IPS DF 4.7 (cell line): ENCODE results near the gene HOTAIR.

Source experiments
- DNase-seq: peaks from one replicate; pipeline ENCODE4 v3.0.0-alpha.2; 2013; ENCODE audit warnings: low spot score; ENCODE audit errors: extremely low read depth

The HOTAIR gene

DNA sequence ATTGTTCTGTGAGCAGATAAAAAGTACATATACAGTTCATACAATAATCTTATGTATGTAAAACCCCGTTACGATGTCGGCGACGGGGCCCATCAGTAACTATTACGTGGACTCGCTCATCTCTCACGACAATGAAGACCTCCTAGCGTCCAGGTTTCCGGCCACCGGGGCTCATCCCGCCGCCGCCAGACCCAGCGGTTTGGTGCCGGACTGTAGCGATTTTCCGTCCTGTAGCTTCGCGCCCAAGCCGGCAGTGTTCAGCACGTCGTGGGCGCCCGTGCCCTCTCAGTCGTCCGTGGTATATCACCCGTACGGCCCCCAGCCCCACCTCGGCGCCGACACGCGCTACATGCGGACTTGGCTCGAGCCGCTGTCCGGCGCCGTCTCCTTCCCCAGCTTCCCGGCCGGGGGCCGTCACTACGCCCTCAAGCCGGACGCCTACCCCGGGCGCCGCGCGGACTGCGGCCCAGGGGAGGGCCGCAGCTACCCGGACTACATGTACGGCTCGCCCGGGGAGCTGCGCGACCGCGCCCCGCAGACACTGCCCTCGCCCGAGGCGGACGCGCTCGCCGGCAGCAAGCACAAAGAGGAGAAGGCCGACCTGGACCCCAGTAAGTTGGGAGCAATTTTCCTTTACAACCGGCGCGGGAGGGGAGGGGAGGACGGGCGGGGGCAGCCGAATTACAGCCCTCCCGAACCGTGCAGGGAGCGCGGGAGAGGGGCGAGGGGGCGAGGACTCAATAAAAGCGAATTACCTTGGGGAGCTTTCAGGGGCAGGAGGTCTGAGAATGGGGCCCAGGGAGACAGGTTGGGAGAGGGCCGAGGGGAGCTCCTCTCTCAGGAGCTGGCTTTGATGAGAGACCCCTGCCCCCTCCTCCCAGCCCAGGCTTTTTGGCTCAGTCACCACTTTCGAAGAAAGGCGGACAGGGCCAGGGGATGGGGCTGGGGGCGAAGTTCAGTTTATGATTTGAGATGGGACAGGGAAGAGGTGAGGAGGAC is 25.7 kb upstream of the HOTAIR start, which contains the start of gene HOXC9:
HOXC9 (plus strand) TSS at position 46 of the 999 bp plus-strand sequence; CDS start at position 74, 28 bp downstream.
- no peak for DNase-seq

DNA sequence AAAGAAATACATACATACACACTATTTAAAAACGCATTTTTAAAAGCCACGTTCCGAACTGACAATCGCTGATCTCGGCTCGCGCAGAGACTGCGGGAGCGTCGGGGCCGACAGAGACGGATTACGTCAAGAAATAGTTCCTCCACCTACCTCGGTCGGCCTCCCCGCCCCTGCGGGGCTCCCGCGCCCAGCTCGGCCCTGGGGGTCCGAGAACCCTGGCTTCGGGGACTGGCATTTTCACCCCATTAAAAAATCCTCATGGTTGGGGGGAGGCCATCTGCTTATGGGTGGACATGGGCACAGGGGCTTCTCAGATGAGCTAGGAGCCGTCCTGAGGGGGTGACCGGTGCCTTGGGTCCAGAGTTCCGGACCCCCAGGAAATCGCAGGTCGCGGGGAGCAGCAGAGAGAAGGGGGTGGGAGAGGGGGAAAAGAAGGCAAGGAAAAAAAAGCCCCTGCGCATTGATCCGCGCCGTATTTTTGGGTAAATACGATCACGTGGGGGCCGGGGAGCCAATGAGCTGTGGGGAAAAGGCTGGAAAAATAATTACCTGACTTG is 24.9 kb upstream of the HOTAIR start:
- DNase-seq = no peak

DNA sequence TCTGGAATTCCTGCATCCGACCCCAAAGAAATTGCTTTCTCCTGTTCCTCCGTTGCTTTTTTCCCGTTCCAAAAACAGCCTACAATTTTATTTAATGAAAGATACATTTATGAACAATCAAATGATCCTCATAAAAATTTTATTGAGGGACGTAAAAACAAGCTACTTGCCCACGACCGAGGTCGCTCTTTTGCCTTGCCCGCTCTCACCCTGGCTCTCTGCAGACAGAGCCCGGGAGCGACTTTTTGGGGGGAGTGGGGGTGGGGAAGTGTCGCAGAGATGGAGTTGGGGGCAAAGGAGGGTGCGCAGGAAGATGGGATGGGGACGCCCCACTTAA is 24.1 kb upstream of the HOTAIR start:
- DNase-seq = no peak

DNA sequence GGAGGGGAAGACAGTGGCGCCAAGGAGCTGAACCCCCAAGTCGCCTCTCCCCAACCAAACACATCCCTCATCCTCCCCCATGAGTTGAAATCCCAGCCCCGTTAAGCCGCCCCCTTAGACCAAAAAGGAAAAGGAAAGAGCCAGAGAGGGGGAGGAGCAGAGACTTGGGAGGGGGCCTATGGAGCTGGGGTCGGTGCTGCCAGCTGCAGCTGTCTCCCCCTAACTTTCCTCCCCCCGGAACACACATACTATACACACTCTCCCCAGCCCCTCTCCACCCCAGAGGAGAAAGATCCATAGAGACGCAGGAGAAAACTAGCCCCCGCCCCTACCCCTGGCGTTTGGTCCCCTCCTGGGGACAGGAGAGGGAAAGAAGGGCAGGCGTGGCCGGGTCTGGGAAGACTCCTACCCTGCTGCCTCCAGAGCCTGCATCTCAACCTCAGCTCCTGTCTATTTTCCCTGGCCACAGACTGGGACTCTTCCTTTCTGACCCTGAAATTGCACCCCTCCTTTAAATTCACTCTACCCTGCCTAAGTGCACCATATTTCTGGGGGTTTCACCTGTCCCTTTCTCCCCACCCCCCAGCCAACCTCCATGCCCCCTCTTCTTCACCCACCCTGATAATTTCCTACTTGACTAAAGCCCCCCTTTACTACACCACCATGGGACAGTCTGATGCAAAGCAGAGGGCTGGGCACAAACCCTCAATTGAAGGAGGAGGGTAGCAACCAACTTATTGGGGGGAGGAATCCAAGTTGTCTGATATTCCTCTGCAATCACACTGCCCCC is 23.6 kb upstream of the HOTAIR start:
- no peak for DNase-seq

DNA sequence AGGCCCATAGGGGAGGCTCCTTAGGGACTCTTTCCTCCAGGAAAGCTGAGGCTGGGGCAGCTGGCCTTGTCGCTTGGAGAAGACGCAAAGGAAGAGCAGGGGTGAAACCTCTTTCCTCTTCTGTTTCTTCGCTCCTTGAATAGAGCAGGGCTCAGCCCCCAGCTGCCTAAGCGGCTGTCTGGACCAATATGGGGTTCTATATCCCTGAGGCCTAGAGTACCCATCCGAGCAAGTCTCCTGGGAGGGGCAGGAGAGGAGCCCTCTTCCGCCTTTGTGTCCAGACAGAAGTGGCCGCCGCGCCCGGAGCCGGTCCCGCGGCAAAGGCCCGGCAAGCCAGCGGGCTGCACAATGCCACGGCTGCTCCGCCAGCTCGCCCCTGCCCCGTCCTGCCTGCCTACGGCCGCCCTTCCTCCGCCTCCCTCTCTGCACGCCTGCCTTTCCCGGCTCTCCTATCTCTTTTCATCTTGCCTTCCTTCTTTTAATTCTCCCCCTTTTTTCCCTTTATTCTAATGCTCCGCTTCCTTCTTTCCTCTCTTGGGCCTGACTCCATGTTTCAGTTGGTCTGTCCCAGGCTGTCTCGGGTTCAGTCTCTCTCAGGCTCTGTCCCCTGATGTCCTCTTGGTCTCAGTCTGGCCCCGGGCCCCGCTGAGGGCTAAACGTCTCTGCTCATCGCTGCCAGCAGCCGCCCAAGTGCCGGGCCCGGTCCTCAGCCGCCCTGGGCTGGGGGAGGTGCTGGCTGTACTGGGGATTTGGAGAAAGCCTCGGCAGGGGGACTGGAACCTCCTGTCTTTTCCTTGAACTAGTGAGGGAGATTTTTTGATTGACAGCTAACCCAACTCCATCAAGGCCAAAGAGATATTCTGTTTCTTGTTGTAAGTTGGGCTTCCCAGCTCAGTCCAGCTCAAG is 22.7 kb upstream of the HOTAIR start:
- DNase-seq = no peak

DNA sequence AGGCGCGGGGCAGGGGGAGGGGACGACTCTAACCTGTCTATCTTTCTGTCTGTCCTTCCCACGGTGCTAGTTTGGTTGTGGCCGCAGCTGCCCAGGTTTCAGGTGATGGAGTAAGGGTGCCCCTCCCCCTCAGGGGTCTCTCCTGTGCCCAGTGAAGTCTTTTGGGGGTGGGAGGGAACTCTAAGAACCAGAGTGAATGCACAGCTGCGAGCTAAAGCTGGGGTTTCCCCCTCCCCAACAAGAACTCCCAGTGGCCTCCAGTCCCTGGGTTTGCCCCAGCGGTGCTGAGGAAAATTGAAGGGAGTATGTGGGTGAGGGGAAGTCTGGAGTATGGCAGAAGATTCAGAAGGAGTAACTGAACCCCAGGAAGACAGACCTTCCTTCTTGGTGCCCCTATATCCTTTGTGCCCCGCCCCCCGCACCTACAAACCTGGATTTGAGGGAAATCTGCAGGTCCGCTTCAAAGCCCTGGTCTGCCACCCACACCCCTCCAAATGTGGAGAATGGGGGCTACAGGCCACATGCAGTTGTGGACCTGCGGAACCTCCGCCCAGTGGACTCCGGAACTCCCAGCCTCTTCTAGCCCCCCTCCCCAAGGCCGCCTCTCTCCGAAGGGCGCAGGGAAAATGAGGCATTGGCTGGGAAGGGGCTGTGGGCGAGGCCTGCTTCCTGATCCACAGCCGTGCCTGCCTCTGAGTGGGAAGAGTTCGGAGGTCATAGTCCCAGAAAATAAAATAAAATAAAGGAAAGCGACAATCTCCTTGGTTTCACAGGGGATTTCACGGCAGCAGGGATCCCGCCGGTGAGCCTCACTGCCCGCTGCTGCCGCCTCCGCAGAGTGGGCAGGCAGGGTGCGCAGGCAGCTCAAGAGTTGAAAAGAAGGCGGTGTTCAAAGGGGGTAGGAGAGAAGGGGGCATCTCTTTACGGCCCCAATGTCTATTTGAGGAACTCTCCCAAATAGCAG is 21.8 kb upstream of the HOTAIR start:
- DNase-seq = no peak

DNA sequence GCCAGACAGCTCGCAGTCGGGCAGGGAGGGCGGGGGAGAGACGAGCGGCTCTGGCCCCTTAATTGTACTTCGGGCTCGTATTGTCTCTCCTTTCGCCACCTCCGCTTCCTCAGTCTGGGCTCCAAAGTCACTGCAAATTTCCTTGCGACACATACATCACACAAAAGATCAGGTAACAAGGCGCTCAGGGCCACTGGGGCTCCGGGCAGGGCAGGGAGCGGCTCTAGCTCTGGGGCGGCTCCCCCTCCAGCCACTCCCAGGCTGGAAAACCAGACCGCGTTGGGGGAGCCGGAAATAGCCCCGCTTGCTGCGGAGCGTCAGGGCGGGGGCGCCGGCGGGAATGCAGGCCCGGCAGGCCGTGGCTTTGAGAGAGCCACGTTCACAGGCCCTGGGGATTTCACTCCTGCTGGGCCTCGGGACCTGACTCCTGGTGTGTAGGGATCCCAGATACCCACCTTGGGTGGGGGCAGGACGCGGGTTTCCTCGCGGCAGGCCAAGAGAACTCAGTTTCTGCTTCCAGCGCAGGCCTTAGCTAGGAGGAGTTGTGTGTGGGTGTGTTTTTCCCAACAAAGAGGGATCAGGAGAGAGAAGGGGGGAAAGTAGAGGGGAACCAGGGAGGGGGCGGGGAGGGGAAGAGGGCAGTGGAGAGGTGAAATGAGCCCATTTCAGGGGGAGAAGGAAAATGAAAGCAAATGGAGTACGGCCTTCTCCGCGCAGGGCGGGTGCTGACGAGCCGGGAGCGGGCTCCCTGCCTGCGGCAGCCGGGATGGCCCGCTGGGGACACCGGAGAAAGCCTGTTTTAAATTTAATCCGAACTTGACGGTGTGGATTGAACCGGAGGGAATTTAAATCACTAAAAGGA is 20.9 kb upstream of the HOTAIR start:
- no peak for DNase-seq

DNA sequence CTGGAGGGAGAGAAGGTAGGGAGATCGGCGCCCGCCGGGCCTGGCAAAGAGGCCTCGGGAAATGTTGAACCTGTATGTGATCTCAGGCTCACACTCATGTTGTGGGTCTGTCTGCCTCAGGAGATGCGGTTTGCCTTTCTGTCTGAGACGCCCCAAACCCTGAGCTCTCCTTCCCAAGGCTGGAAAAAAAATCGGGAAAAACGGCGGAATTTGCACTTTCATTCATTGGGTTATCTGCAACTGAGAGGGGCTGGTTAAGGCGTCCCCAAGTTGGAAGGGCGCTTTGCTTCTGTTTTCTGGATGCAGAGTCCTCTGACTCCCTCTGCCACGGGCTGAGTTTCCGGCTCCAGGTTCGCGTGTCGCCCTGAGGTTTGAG is 20.2 kb upstream of the HOTAIR start:
- no peak for DNase-seq

DNA sequence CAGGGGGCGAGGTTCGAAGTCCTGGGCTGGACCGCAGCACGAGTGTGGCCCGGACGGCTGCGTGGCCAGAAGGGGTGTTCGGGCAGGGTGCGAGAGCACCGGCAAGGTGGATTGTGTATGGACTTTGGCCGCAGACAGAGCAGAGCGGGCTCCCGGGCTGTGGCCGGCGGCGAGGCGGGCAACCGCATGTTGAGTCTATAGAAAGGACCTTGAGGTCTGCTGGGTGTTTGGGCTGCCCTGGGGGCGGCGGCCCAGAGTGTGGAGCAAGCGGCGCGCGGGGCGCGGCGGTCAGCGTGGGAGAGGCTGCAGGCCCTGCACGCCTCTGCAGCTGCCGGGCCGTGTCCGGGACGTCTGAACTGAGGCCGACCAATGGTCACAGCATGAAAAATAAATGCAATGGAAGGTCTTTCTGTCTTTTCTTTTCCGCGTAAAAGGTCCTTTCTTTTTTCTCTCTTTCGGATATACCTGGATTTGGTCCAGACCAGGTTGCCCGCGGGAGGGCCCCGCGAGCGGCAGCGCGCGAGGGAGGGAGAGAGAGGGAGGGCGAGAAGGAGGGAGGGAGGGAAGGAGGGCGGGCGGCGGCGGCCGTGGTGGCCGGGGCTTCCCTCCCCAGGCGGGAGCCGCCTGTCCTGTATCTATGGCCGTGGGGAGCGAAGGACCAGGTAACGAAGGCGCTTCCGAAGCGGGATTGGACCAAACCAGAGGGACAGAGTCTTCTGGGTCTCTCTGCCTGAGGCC is 19.7 kb upstream of the HOTAIR start:
- no peak for DNase-seq

DNA sequence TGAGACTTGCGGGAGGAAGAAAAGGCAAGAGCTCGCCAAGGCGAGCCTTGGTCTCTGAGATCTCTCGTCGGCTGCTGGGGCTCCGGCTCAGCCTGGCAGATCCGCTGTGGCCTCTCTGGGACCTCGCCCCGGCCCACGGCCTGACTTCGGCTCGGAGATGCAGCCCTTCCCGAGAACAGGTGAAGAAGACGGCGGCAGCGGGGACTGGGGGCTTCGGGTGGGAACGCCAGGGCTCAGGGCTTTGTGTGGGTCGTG is 19.2 kb upstream of the HOTAIR start:
- DNase-seq = no peak

DNA sequence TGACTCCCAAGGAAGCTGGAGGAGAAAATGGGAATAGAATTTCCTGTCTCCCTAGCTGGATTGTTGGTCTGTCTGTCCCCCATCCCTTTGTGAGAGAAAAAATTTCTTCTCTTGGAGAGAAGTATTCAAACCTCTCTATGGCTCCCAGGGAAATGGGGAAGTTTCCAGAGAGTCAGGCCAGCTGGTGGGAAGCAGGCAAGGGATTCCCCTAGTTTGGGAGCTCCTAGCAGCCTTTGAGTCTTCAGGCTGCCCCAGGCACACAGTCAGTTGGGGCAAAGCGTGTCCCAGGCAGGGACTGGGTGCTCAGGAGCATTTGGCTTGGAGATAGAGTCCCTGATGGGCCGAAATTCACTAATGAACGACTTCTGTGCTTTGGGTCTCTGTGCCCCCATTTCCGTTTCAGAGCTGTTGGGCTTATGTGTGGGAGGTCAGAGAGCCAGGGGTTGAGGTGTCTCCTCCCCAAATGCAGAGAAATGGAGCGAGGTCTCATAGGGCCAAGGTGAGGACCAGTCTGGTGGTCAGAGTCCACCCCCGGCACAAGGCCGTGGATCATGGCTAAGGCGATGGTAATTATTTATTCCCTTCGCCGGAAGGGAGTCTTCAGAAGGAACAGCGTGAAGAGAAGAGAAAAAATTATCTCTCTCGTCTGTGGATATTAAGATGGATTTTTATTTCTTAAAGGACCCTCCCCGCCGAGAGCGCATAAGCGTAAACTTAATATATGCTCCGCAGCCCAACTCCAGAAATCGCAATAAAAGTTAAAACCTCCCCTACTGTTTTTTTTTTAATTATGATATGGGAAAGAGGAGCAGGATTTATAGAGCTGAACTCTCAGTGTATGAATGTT is 18.6 kb upstream of the HOTAIR start:
- DNase-seq = no peak

DNA sequence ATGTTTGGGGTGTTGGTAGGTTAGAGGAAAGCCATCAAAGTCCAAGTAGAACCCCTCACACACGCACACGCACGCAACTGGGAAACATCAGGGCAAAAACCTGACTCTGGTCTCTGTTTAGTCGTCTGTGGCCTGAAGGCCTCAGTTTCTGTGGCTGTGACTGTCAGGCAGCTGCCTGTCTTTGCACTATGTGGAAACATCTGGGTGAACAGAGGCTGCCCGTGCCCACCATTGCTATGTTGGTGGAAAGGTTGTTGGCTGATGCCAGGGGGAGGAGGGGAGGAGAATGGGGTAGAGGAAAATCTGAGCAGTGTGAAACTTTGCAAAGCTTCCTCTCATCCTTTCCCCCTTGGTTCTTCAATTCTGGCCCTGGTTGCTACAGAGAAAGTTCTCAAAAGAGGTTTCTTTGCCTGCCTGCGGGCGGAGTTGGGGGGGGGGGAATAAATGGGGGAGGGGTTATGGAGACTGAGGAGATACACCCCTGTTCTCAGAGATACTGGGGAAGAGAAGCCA is 17.7 kb upstream of the HOTAIR start:
- DNase-seq = no peak

DNA sequence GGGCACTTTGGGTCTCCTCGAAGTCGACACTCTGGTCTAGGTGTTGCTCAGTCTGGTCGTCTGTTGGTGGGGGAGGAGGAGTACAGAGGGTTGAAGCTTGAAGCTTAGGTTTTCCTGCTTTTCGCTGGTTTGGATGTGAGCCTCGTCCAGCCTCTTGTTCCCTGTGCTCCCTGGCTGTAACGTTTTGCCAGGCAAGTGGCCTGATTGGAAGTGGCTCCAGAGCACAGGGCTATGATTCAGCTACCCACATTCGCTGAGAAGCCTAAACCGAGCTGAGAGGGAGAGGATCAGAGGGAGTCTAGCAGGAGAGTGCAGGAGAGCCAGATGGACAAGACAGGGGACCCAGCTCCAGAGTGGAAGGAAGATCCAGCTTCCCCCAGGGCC is 16.3 kb upstream of the HOTAIR start:
- DNase-seq = no peak

DNA sequence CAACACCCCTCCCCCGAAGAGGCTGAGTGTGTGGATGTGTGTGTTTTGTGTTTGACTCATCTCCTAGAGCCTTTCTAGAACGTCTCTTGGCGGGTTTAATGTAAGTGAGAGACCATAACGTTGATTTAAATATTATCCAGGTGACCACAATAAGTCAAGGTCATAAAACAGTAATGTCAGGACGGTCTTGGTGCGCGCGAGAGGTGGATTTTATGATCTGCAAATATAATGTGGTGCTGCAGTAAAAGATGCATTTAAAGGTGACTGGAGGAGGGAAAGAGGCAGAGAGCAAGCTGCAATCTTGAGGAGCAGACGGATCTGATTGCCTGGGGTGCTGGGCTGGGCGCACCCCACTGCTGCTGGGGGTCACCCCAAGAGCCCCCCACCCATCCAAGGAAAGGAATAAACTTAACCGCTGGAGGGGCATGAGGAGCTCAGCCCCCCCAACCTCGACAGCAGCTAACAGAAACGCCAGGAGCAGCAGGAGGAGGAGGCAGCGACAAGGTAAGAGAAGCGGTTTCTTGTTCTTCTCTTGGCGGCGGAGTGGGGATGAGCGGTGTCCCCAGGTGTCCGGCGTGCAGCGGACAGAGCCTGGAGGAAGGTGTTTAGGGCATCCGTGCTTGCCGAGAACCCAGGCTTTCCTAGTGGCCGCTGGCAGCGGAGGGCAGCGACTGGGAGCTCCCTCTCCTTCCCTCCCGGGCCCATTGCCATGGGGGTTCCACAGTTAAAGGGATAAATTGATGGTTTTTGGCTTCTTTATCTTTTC is 15.7 kb upstream of the HOTAIR start:
- no peak for DNase-seq

DNA sequence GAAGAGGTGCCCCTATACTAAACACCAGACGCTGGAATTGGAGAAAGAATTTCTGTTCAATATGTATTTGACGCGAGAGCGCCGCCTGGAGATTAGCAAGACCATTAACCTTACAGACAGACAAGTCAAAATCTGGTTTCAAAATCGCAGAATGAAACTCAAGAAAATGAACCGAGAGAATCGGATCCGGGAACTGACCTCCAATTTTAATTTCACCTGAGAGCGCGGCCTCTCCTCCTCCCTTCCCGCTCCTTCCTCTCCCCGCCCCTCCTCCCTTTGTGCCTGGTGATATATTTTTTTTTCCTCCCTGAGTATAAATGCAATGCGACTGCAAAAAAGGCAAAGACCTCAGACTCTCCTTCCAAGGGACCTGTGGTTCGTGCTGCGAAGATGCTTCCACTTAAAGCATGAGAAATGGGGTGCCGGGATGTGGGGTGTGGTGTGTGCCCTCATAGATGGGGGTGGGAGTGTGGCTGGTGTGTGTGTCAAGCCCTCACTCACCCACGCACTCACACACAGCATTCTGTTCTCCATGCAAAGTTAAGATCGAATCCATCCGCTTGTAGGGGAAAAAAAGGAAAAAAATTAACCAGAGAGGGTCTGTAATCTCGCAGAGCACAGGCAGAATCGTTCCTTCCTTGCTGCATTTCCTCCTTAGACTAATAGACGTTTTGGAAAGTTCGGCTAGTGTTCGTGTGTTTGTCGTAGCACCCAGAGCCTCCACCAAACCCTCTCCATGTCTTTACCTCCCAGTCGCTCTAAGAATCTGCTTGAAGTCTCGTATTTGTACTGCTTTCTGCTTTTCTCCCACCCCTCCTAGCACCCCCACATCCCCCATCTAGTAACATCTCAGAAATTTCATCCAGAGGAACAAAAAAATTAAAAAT is 14.7 kb upstream of the HOTAIR start:
- no peak for DNase-seq
